ENCODE measurements around the gene DSC2.

The DSC2 gene

DNA sequence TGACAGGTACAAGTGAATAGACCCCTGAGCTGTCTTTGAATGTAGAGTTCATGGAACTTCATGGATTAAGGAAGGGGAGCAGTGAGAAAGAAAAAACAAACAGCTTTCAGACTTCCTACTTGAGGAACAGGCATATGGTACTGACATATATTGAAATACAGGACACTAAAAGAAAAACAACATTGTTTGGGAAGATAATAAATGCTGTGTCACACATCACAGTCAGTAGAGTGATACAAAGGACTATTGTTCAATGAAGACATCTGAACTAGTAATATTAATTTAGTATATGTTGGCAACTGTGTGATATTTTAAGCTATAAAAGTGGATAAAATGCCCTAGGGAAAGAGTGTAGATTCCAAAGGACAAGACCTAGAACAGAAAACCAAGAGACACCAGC lies 3.3 kb downstream of the DSC2 start:
- DNase-seq (ENCODE audit: low spot score) (no peak), FAIRE-seq (no peak)

DNA sequence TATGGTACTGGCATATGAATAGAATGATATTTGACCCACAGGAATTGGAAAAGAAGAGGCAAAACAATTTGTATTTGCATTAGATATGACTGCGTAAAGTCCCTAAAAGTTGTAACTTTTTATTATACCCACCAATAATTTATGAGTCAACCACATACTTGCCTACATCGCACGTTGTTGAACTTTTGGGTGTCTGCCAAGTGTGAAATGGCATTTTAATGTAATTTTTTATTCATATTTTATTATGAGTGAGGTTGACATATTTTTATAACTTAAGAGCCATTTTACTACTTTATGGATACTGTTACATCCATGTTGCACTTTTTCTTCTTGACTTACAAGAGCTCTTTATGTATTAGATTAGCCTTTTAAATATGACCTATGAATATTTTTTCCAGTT lies 4.6 kb downstream of the DSC2 start:
- no peak for FAIRE-seq

GRCh38 chr18:31093880-31094279 lies 8.3 kb downstream of the DSC2 start:
- no peak for DNase-seq (ENCODE audit: low spot score)
- FAIRE-seq = no peak

More for the DNA sequence above, 4.6 kb downstream of the DSC2 start:
- DNase-seq (ENCODE audit: low spot score) = no peak

DNA sequence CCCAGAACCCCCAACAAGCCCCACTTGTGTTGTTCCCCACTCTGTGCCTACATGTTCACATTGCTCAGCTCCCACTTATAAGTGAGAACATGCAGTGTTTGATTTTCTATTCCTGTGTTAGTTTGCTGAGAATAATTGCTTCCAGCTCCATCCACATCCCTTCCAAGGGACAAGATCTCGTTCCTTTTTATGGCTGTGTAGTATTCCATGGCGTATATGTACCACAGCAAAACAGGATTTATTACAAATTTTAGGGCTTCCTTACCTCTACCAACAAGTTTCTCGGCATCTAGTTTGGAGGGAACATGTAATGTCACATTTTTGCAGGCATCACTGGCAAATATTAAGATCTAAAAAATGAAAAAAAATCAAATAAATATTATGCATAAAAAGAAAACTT lies 8.9 kb downstream of the DSC2 start:
- FAIRE-seq (no peak), DNase-seq (ENCODE audit: low spot score) (no peak)

- DNase-seq (ENCODE audit: low spot score) = no peak
- no peak for FAIRE-seq
Observed at GRCh38 chr18:31091350-31091749, 10.9 kb downstream of the DSC2 start.

GRCh38 chr18:31088532-31088931 lies 13.7 kb downstream of the DSC2 start:
- DNase-seq (ENCODE audit: low spot score) (no peak), FAIRE-seq (no peak)

DNA sequence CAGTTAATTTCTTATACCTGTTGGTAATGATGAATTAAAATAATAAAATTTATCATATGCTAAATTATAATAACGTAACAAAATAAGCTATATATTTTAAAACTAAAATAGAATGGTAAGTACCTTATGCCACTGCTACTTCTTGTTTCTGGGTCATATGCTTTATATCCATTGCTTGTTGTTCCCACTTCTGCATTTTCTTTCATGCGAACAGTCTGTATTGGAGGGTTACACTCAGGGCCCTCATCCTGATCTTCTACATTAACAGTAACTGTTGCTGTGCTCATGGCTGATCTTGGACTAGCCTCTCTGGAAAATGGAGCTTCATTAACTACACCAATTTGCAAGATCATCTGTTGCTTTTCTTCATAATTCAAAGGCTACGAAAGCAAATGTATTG lies 22.2 kb downstream of the DSC2 start:
- FAIRE-seq (no peak), DNase-seq (ENCODE audit: low spot score) (no peak)

DNA sequence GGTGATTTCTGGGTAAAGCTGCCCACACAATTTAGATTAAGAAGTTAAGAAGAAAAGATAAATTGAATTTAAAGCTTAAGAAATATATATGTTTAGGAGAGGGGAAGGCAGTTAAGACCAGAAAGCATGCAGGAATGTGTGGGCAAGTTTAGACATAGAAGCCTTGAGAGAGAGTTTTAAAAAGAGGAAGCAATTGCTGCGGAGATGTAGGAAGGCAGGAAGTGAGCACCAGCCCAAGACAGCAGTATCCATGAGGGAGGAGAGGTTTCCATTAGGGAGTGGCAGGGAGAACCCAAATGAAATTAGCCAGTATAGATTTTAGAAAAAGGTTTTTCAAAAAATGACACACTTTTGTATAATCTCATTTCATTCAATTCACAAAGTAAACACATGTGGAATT lies 24.3 kb downstream of the DSC2 start:
- FAIRE-seq (no peak), DNase-seq (ENCODE audit: low spot score) (no peak)

DNA sequence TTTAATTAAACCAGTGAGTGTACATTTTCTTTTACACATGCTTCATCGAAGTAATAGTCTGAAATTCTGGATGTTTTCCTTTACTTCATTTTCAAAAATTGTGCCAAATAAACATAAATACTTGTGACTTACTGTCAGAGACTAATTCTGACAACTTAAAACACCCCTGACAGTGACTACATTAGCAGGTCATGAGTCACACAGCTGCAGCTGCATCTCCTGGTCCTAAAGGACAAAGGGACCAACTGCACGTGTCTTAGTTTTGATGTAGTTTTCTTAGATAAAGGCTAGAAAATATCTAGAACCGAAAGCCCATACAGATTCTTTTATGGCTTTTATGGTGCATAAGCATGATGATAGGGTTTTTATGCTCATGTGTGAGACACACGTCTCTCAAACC lies 30.0 kb downstream of the DSC2 start:
- FAIRE-seq = no peak

DNA sequence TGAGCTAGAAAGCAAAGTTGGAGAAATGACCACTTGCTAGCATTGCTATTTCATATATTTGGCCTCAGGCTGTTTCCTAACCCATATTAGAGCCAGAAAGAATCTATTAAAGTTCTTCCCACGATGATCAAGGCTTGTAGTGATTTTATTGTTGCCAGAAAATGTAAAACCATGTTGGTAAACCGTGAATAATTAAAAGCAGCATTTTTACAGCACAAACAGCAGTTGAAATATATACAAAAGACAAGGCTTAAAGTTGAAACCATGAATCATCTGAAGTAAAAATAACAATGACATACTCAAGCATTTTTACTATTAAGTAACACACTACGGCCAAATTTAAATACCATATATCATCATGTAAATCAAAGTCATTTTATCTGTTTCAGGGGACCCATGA lies 32.0 kb downstream of the DSC2 start:
- no peak for FAIRE-seq

More for the DNA sequence above, 30.0 kb downstream of the DSC2 start:
- no peak for DNase-seq (ENCODE audit: low spot score)

DNA sequence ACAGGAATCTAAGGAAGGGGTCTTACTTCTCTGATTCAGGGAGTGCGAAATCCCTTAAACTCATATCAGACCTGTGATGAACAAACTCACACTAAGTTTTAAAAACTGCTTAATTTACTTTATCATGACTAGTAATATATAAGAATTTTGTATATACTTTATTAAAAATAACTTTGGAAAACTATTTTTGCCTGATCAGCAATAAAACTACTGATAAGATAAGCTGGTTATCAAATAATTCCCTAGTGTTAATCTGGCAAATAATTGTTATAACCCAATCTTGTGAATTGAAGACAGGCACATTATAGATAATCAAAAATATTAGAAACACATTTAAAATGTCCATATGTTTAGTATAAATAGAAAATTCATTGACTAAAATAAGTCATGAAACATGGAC lies 36.0 kb downstream of the DSC2 start:
- DNase-seq (ENCODE audit: low spot score) (no peak), FAIRE-seq (no peak)

More for the DNA sequence above, 32.0 kb downstream of the DSC2 start:
- no peak for DNase-seq (ENCODE audit: low spot score)

GRCh38 chr18:31065036-31065773 lies 37.0 kb downstream of the DSC2 start:
- DNase-seq (ENCODE audit: low spot score) = no peak
- no peak for FAIRE-seq

GRCh38 chr18:31064130-31064529 lies 38.1 kb downstream of the DSC2 start:
- FAIRE-seq (no peak), DNase-seq (ENCODE audit: low spot score) (no peak)

DNA sequence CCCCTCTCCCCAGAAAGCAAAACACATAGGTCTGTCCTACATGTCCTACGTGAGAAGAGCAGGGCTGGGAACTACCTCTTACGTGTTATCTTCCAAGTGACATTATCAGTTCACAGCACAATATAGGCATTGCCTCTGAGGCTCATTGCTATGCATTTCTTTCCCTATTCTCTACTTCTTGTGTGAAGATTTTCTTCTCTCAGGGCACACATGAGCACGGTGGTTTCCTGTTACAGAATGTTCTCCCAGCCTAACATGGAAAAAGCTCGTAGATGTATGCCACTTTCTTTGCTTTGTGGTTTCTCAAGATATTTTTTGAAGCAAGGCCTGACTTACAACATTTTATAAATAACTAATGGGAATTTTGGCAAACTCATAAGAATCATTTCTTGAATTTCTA lies 40.3 kb downstream of the DSC2 start:
- no peak for DNase-seq (ENCODE audit: low spot score)
- no peak for FAIRE-seq

- no peak for DNase-seq (ENCODE audit: low spot score)
Observed at GRCh38 chr18:31058897-31059296, 43.3 kb downstream of the DSC2 start.

DNA sequence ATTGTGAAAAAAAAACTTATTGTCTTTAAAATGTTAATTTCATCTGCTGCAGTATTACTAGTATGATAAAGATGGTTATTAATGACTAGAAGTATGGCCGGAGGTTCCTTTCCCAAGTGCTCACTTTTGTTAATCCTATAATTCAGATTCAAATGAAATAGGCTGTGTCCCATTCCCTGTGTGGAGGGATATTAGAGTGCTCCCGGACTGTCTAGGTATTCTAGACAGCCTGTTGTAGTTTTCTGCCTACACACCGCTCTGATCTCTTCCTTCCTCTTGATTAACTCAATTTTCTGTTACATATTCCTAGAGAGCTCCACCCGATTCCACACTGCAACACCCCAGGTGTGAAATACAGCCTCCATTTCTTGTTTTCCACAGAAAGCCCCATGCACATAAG lies 44.3 kb downstream of the DSC2 start:
- DNase-seq (ENCODE audit: low spot score) (no peak), FAIRE-seq (no peak)

More at GRCh38 chr18:31058897-31059296, 43.3 kb downstream of the DSC2 start:
- FAIRE-seq = no peak

DNA sequence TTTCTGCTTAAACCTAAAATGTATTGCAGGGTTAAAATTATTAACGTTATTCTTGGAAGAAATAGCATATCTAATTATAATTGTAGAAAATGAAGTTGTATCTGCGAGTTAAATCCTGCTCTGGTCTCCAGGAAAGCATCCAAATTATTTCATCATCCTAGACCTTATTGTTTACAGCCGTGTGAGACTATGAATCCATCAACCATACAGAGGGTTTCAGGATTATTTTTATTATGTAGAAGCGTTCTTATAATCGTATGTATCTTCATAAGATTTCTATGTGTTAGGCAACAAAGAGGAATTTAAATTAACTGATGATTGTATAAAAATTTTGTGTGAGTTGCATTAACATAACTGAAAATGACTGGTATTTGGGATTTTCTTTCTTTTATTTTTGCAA lies 45.2 kb downstream of the DSC2 start:
- FAIRE-seq (no peak), DNase-seq (ENCODE audit: low spot score) (no peak)

DNA sequence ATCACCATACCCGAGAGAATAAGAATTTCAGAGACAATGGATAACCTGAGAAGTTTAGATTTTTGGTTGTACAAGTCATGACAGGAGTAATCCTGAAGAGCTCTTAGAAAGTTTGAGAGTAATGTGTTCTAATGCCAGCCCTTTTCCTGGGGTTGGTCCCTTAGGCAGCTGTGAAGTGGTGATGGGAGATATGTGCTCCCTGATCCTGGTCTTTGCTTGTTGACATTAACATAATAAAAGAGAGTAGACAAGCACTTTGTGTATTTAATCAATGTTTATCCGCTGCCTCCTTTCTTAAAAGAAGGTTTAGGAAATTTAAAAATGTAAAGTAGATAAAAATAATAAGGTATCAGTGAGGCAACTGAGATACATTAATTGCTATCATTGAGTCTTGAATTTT lies 45.9 kb downstream of the DSC2 start:
- FAIRE-seq (no peak), DNase-seq (ENCODE audit: low spot score) (no peak)

- FAIRE-seq (no peak), DNase-seq (ENCODE audit: low spot score) (no peak)
Observed at GRCh38 chr18:31050635-31051034, 51.6 kb downstream of the DSC2 start.

GRCh38 chr18:31049189-31049588 lies 53.0 kb downstream of the DSC2 start:
- FAIRE-seq (no peak), DNase-seq (ENCODE audit: low spot score) (no peak)

- FAIRE-seq (no peak), DNase-seq (ENCODE audit: low spot score) (no peak)
Observed at GRCh38 chr18:31048216-31048615, 54.0 kb downstream of the DSC2 start.

DNA sequence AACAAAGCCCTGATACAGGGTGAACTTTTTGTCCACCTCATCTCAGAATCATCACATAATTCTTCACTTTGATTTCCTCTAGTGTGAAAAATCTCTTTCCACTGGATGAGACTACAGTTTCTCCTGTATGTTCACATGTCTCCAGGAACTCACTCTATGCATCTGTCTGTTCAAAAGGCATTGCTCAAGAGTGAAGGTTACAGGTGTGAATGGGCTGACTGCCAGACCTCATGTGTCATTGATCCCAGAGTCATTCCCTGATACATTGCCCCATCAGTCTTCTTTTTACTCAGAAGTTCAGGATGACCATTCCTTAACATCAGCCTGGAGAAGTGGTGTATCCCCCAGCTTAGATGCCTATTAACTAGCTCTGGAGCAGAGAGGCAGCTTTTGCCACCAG lies 55.3 kb downstream of the DSC2 start:
- FAIRE-seq = no peak
- no peak for DNase-seq (ENCODE audit: low spot score)

DNA sequence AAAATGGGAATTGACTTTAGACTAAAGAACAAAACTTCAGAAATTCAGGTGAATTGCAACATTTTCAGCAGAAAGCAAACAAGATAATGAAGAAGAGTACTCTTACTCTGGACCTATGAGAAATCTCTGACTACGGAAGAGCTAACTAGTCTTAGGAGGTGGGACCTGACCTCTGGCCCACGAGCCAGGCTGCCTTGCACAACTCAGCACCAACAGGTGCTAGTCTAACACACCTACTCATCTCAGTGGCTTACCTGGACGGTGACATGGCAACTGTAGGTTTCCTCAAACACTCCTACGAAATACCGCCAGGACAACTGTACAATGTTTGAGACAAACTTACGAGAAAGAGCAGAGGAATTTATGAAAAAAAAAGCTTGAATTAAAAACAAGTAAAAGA lies 56.6 kb downstream of the DSC2 start:
- no peak for FAIRE-seq
- DNase-seq (ENCODE audit: low spot score) = no peak

- no peak for DNase-seq (ENCODE audit: low spot score)
- no peak for FAIRE-seq
Observed at GRCh38 chr18:31044926-31045325, 57.3 kb downstream of the DSC2 start.

Measured in RCC 7860 (cell line).